SIG-M5 (cell line): ENCODE measurements around the gene NR2F2.

Experiments
- DNase-seq: peaks from one replicate; lab custom pipeline; 2025; lab: John Stamatoyannopoulos, UW

NR2F2 gene

GRCh38 chr15:96343113-96344059 is 12.9 kb downstream of the NR2F2 start:
- DNase-seq: no peak

- no peak for DNase-seq
Measured at GRCh38 chr15:96344060-96344705, 13.7 kb downstream of the NR2F2 start.

GRCh38 chr15:96344706-96345559 is 14.4 kb downstream of the NR2F2 start:
- DNase-seq: no peak

DNA sequence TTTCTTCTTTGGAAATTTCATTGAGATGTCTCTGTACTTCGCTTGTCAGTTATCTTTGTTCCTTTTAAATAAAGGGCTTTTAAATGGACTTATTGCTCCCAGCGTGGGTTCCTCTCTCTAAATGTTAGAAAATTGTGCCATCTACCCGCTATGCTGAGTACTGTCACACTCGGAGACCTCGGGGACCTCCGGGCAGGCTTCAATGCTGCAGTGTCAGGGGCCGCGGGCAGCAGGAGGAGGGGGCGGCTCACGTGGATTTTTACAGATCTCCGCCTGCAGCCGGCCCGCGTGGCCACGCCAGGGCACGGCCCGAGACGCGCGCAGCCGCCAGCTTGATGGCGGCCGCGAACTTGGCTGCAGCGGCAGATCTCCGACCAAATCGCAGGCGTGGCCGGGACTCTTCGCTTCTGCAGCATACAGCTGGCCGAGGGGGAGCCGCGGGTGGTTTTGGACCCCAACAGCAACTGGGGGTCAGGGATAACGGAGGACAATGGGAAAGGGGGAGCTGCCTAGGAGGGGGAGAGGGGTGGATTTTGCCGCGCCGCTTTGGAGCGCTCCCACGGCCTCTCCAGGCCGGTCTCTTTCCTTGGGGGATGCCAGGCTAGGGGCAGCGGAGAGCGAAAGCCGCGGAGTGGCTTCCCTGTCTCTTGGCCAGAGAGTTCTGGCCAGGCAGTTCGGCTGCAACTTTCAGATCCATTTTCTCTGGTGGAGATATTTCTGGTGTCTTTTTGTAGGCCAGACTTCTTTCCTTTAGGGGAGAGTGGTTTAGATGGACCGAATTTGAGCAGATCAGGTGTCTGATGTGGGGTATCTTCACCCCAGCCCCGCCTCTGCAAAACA is 15.3 kb downstream of the NR2F2 start:
- no peak for DNase-seq

DNA sequence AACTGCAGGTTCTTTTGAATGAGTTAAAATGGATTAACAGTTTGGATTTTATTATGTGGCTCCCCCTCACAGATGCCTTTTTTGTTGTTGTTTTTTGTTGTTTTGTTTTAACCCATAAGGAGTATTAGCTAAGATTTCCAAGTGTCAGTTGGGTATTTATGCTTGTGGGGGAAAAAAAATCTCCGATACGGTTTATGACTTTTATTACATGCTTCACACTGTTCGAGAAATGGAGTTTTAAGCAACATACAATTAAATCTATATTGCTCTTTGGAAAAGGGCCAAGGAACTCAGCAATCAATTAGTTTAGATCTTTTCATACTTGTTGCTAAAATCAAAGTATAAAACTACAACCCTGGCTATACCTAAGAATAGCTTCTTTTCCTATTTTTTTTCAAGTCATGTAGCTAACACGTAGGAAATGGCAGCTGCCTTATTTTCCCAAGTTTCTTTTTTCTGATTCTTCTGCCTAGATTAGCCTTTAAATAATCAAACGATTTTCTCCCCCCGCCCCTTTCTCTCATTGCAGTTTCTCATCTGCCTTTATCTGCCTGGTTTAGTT is 16.0 kb downstream of the NR2F2 start:
- DNase-seq: no peak

GRCh38 chr15:96347181-96348111 is 16.9 kb downstream of the NR2F2 start:
- no peak for DNase-seq

GRCh38 chr15:96348112-96349027 is 17.9 kb downstream of the NR2F2 start:
- DNase-seq: no peak

DNA sequence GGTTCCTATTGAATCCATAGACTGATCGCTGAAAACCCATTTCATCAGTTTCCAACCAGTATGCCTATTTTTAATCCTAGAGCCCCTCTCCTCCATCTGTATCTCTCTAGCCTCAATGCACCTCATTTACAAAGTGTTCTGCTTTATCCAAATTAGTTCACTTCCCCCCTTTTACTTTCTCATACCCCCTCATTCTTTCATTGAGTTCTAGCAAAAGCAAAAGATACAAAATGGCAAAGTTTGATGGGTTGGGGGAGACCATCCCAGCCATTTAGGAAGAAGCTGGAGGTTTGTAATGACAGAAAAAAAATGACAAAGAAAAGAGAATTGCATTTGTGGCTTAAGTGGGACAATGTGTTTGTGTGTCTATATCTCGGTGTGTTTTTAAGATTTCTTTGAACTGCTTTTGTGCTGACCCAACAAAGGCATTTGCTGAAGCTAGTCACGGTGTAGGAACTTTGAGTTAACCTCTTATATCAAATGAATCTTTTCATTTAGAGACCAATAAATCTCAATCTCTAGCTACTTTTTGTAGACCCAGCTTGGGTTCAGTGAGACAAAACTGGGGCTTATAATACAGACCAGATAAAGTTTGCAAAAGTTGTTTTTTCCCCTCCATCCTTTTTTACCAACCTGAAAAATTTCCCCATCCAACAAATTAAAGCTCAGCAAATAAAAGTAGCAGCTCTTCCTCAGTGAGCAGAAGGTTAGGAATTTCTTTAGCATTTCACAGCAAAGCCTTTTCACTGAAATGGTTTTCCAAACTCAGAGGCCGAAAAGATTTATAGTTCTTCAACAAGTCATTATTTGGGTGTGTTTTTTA is 18.7 kb downstream of the NR2F2 start:
- no peak for DNase-seq

DNA sequence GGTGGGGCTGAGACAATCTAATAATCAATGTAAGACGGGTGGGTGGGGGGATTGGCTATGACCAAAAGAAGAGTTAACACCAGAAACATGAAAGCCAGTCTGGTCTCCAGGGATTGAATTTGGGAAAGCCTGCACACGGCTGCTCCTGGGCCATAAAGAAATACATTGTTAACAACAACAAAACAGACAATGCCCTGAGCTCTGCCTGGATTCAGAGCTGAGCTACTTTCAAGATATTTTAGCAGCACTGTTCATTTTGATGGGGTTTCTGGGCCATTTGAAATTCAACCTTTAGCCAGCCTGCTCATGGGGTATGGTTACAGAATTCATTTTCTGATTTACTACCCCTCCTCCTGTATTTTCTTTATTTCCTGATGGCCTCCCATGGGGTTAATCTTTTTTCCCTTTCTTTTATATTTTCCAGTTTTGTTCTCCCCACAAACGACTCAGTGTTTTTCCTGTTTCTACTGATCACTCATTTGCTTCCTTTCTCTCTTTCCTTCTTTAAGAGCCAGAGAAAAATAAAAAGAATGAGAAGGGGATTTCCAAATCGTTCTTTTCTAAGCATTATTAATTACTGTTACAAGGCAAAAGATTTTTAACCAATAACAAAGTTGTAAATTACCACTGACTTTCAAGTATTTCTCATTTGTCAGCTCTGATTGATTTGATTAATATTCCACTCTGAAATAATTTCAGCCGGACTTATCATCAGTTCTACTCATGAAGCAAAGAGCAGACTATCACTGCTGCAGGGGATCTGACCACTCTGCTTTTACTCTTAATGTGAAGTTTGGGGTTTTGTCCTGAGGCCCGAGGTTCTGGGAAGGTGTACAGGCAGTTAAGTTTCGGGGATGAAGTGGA is 19.6 kb downstream of the NR2F2 start:
- no peak for DNase-seq

DNA sequence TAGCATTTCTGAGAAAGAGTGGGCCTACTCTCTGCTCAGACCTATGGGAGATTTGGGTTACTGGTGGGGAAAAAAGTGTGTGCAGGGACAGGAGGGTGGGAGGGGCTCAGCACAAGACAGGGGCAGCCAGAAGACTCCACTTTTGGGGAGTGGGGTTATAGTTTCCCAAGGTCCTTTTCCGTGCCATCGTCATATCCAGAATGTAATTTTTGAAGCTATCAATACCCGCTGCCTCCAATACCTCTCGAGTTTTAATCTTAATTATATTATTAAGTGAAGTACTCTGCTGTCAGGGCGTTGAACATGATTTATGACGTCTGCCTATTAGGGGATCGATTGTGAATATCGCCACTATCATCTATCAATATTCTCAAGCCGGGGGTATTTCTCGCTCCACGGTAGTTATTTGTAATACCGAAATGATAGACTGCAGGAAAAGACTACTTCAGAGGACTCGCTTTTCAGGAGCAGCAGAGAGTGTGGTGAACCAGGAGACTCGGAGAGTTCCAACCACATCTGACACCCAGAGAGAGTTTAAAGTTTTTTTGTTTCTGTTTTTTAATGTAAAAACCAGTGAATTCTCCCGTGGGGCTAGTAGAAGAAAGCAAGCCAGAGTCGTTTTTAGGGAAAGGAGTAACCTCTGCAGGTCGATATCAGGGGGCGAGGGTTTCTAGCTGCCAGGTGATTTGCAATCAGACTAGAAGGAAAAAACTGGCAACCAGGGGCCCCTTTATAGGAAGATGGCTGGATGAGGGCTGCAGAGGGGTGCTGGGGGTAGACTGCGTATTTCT is 20.6 kb downstream of the NR2F2 start:
- no peak for DNase-seq

- no peak for DNase-seq
Measured at GRCh38 chr15:96351761-96352603, 21.5 kb downstream of the NR2F2 start.

DNA sequence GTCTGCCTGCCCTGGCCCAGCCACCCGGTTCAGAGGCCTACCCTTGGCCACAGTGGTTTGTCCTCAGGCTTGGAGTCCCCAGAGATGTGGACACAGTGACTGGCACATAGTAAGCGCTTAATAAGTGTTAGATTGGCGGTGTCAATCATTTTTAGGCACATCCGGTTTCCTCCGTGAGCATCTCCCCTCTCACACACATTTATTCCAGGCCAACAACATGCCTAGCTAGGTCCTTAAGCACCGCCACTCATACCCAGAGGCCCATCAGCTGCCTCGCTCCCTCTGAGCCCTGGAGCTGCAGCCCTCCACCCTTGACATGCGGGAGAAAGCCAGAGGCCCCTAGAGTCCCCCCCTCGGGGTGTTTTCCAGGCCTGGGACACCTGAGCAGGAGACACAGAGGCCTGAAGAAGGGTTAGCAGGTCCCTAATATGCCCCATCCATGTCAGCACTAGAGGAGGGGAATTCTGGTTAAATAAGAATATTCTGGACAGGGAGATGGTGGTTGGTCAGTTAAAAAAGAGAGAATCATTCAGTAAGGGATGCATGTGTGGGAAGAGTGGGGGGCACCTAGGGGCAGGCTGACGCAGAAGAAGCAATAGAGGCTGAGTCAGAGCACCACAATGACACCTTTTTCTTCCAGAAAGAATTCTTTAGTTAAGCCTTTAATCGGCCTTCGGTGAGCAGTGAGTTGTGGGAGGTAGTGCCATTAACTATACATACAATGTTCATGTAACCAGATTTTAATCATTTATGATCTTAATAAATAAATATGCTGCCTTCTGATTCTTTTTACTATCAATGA is 22.3 kb downstream of the NR2F2 start:
- DNase-seq: no peak

- no peak for DNase-seq
Measured at GRCh38 chr15:96353416-96353929, 23.0 kb downstream of the NR2F2 start.
